Measurements from ENCODE around the gene CHMP4B.

- no peak for TF ChIP-seq CTCF (IDR thresholded peaks at IDR 0.05; ENCODE audit: low read length)
- no peak for TF ChIP-seq EZH2 (optimal IDR thresholded peaks at IDR 0.05; ENCODE audit: low read depth, low read length)
- TF ChIP-seq EZH2phosphoT487 (IDR thresholded peaks at IDR 0.05; ENCODE audit: low read length): no peak
Measured at GRCh38 chr20:33817411-33817810, 6.3 kb downstream of the CHMP4B start.
